Measurements from ENCODE around the gene SCYL1. TPM values are rescaled to one million over a fixed set of nuclear protein-coding genes. Genes with fewer than 3 reads are reported as not detected.
A peak's percentile ranks its signal among the peaks of the same experiment; 100 is the strongest.

SCYL1 gene
- total and polyA plus RNA-seq, 2 of the 4 experiments (the other 2 are of a cell fraction), result 96.4 to 150 TPM

DNA sequence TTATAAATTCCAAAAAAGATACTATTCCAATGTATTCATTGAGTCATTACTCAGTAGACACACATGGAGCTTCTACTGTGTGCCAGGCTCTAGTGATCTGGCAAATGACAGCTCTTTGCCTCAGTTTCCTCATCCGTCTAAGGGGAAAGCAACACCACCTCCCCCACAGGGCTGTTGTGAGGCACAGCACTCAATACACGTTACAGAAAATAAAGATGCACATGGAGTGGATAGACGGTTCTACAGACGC is 32.6 kb upstream of the SCYL1 start:
- no CpG with 5 or more reads among the region's 4 CpGs for WGBS, 2 experiments (ENCODE audit: extremely low coverage in 2 of 2, insufficient read length in 1 of 2)
- peaks cover 14% of the 10 kb centered on the region for H3K9me1 ChIP-seq (ENCODE audit: insufficient read depth, low read length)
- no peaks in the 10 kb centered on the region for H3K36me3 ChIP-seq (ENCODE audit: control insufficient read depth, insufficient read depth, low read length)
- peak overlapping the region; percentile 95; the same call in 2 of the 3 replicates for H2BK15ac ChIP-seq (ENCODE audit: low read depth, low read length)
- H3K18ac ChIP-seq (ENCODE audit: low read depth, low read length), result peak overlapping the region; percentile 92
- CTCF ChIA-PET, result interaction anchor here (2.4 kb wide), 1 partner anchor 13 kb away, joined by 11 read pairs; no protein-coding TSS in a partner anchor
- peak overlapping the region; percentile 76 for H4K5ac ChIP-seq (ENCODE audit: low read depth, low read length)
- H2BK20ac ChIP-seq (ENCODE audit: low read depth, low read length), result peak overlapping the region; percentile 76
- intact Hi-C loops (cut with micrococcal nuclease) (loop anchor here (1.0 kb wide), 1 partner anchor 15 kb away; no protein-coding TSS in a partner anchor), in situ Hi-C loops (cut with MboI; ENCODE audit: low sequenced_read_pairs) (no loop called here), dilution Hi-C loops (cut with HindIII; ENCODE audit: low sequenced_read_pairs, unreplicated experiment) (no loop called here)
- peak overlapping the region; percentile 56 to 97 for H4K8ac ChIP-seq (ENCODE audit: low read depth in 2 of 2, low read length in 2 of 2)
- ATAC-seq (ENCODE audit: low read depth) (no peak), DNase-seq (no peak)
- peak overlapping the region; percentile 88 for H2AK9ac ChIP-seq (replicated peaks; ENCODE audit: low read depth, low read length, poor library complexity)
- POLR2A ChIA-PET (ENCODE audit: unreplicated experiment), result interaction anchor here (0.7 to 9.6 kb wide), 4 partner anchors 11 to 69 kb away, joined by 10 to 400 read pairs (median 17); partner anchors contain the start of genes MALAT1 and NEAT1
- H3K27ac ChIP-seq (ENCODE audit: insufficient read depth, low read length), result peak overlapping the region; percentile 98
- TF ChIP-seq MAZ (IDR thresholded peaks at IDR 0.05; ENCODE audit: borderline replicate concordance, low read depth, low read length) (no peak), BHLHE40 (IDR thresholded peaks at IDR 0.05; ENCODE audit: low read depth, low read length) (no peak), MXI1 (IDR thresholded peaks at IDR 0.05; ENCODE audit: borderline replicate concordance, low read depth, low read length) (no peak), RCOR1 (IDR thresholded peaks at IDR 0.05; ENCODE audit: insufficient replicate concordance, low read length) (no peak), MAFK (IDR thresholded peaks at IDR 0.05; ENCODE audit: low read depth, low read length) (no peak), RAD21 (IDR thresholded peaks at IDR 0.05; ENCODE audit: low read length) (no peak), ELK1 (IDR thresholded peaks at IDR 0.05; ENCODE audit: borderline replicate concordance, low read depth, low read length) (no peak), CEBPB (IDR thresholded peaks at IDR 0.05; ENCODE audit: low read depth, low read length) (no peak)
- peak overlapping the region; percentile 90 for H3K14ac ChIP-seq (replicated peaks; ENCODE audit: low read depth, low read length)
- H2BK5ac ChIP-seq (ENCODE audit: low read depth, low read length, poor library complexity, severe bottlenecking), result peak overlapping the region; percentile 98
- no peaks in the 10 kb centered on the region for H3K27me3 ChIP-seq (ENCODE audit: control insufficient read depth, insufficient read depth, low read length)
- peak overlapping the region; percentile 98 for H3K23ac ChIP-seq (ENCODE audit: low read depth, low read length)
- peaks cover 54% of the 10 kb centered on the region for H3K4me1 ChIP-seq (ENCODE audit: control insufficient read depth, insufficient read depth, low read length)
- peak overlapping the region; percentile 99 for H2BK120ac ChIP-seq (ENCODE audit: low read depth, low read length)
- BruUV-seq (replicated peaks), result no TSS peak
- peak overlapping the region; percentile 92 for H3K56ac ChIP-seq (ENCODE audit: extremely low read depth, insufficient read depth, low read length)
- peak overlapping the region; percentile 4 for H2AFZ ChIP-seq (replicated peaks; ENCODE audit: low read length, poor library complexity)
- H3K4me2 ChIP-seq (ENCODE audit: low read depth, low read length), result peak overlapping the region; percentile 57
- H3K79me1 ChIP-seq (ENCODE audit: low read depth in 1 of 2, low read length in 2 of 2), result peaks cover 11 to 57% of the 10 kb centered on the region in 2 experiments
- peak overlapping the region; percentile 100 for H3K4ac ChIP-seq (ENCODE audit: low read depth, low read length)
- H3K9ac ChIP-seq (ENCODE audit: low read depth, low read length), result peak overlapping the region; percentile 59
- H3K4me3 ChIP-seq (ENCODE audit: insufficient read depth, low read depth, low read length), result no peak overlapping the region
- H4K20me1 ChIP-seq (ENCODE audit: insufficient read depth, low read length), result no peaks in the 10 kb centered on the region; the same call in 1 of the 2 replicates
- H3K9me3 ChIP-seq (ENCODE audit: control insufficient read depth, insufficient read depth, low read length), result no peaks in the 10 kb centered on the region
- H4K91ac ChIP-seq (ENCODE audit: insufficient read depth, low read depth, low read length), result peak overlapping the region; percentile 96
- peak overlapping the region; percentile 100 for H2AK5ac ChIP-seq (ENCODE audit: low read depth, low read length)

Measured in IMR-90 (cell line).